ENCODE data around the gene IGSF23. TPM values are rescaled to one million over a fixed set of nuclear protein-coding genes. Genes with fewer than 3 reads are reported as not detected.

Gene IGSF23
- total RNA-seq, 1 donor, result not detected

DNA sequence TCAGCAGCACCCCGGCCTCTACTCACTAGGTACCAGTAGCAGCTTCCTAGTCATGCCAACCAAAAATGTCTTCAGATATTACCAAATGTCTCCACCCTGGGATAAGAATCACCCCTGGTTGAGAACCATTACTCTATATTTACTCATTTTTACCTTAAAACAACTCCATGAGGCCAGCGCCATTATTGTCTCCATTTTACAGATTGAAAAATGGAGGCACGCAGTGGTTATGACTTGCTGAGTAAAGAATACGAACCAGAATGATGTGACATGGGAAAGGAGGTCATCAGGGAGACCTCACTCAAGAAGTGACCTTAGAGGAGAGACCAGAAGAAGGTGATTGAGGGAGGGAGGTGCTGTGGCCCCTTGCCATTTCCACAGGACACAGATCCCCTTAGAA, 60.1 kb downstream of the IGSF23 start:
- H3K27me3 ChIP-seq (ENCODE audit: insufficient read depth, low read length), result no peaks in the 10 kb centered on the region
- H3K4me2 ChIP-seq (ENCODE audit: insufficient read depth, low read length), result no peak overlapping the region
- no peaks in the 10 kb centered on the region for H3K36me3 ChIP-seq (ENCODE audit: insufficient read depth, low read length)
- H2AFZ ChIP-seq (ENCODE audit: low read length), result no peak overlapping the region
- no peak for DNase-seq (ENCODE audit: insufficient read length, low spot score, missing footprints)
- H3K79me2 ChIP-seq (ENCODE audit: insufficient read depth, low read length), result no peaks in the 10 kb centered on the region
- H3K4me3 ChIP-seq (ENCODE audit: insufficient read depth, low read length), result no peak overlapping the region
- H4K20me1 ChIP-seq (ENCODE audit: insufficient read depth, low read length), result no peaks in the 10 kb centered on the region
- H3K9me3 ChIP-seq (ENCODE audit: low read depth, low read length), result no peaks in the 10 kb centered on the region
- TF ChIP-seq, protein P1, sequence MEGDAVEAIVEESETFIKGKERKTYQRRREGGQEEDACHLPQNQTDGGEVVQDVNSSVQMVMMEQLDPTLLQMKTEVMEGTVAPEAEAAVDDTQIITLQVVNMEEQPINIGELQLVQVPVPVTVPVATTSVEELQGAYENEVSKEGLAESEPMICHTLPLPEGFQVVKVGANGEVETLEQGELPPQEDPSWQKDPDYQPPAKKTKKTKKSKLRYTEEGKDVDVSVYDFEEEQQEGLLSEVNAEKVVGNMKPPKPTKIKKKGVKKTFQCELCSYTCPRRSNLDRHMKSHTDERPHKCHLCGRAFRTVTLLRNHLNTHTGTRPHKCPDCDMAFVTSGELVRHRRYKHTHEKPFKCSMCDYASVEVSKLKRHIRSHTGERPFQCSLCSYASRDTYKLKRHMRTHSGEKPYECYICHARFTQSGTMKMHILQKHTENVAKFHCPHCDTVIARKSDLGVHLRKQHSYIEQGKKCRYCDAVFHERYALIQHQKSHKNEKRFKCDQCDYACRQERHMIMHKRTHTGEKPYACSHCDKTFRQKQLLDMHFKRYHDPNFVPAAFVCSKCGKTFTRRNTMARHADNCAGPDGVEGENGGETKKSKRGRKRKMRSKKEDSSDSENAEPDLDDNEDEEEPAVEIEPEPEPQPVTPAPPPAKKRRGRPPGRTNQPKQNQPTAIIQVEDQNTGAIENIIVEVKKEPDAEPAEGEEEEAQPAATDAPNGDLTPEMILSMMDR (IDR thresholded peaks at IDR 0.05; ENCODE audit: extremely low read depth, low read depth, low read length), result no peak
- no peak overlapping the region for H3K27ac ChIP-seq (ENCODE audit: low read depth, low read length)
- H3K4me1 ChIP-seq (ENCODE audit: insufficient read depth, low read length), result peaks cover 6% of the 10 kb centered on the region

DNA sequence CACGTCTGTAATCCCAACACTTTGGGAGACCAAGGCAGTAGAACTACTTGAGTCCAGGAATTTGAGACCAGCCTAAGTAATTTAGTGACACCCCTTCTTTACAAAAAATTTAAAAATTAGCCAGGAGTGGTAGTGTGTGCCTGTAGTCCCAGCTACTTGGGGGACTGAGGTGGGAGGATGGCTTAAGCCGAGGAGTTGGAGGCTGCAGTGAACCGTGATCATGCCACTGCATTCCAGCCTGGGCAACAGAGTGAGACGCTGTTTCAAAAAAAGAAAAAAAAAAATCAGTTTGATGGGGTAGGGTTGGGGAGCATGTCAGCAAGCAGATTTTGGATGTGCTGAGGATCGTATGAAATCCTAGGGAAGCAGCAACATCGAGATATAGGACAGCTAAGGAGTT, 62.2 kb downstream of the IGSF23 start:
- H3K27ac ChIP-seq (ENCODE audit: low read depth, low read length), result no peak overlapping the region
- H3K4me2 ChIP-seq (ENCODE audit: insufficient read depth, low read length), result no peak overlapping the region
- no peak overlapping the region for H3K4me3 ChIP-seq (ENCODE audit: insufficient read depth, low read length)
- no peaks in the 10 kb centered on the region for H3K27me3 ChIP-seq (ENCODE audit: insufficient read depth, low read length)
- peaks cover 6% of the 10 kb centered on the region for H3K4me1 ChIP-seq (ENCODE audit: insufficient read depth, low read length)
- no peak overlapping the region for H2AFZ ChIP-seq (ENCODE audit: low read length)
- TF ChIP-seq, protein P1 (IDR thresholded peaks at IDR 0.05; ENCODE audit: extremely low read depth, low read depth, low read length), result no peak
- no peaks in the 10 kb centered on the region for H3K79me2 ChIP-seq (ENCODE audit: insufficient read depth, low read length)
- no peak for DNase-seq (ENCODE audit: insufficient read length, low spot score, missing footprints)
- no peaks in the 10 kb centered on the region for H4K20me1 ChIP-seq (ENCODE audit: insufficient read depth, low read length)
- no peaks in the 10 kb centered on the region for H3K36me3 ChIP-seq (ENCODE audit: insufficient read depth, low read length)
- no peaks in the 10 kb centered on the region for H3K9me3 ChIP-seq (ENCODE audit: low read depth, low read length)

DNA sequence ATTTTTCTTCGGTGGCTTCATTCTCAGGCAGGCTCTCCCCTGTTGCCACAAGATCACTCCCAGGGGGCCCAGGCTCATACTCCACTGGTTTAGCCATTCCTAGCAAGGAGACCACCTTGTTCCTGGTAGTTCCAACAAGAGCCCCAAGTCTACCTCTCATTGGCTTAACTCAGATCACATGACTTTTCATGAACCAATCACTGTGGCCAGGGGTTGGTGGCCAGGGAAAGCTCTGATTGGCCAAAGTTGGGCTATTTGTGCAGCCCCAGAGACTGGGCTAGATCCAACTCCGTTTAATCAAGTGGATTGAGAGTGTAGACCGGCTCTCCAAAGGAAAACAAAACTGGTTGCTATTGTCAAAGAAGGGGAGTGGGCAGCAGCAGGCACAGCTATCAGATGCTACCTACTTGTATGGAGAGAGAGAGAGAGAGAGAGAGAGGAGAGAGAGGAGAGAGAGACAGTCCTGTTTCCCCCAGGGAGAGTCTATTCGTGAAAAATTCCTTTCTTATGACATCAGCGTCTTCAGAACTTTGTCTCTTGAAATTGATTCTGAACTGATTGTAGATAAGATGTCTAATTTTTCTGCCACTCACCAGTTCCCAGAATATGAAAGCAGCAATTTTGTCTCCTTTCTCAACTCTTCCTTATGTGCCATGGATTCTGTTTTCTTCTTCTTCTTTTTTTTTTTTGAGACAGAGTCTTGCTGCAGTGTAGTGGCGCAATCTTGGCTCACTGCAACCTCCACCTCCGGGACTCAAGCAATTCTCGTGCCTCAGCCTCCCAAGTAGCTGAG, 63.9 kb downstream of the IGSF23 start:
- Histone ChIP-seq H3K27me3 (ENCODE audit: insufficient read depth, low read length) (no peaks in the 10 kb centered on the region), H3K9me3 (ENCODE audit: low read depth, low read length) (no peaks in the 10 kb centered on the region), H4K20me1 (ENCODE audit: insufficient read depth, low read length) (no peaks in the 10 kb centered on the region), H3K36me3 (ENCODE audit: insufficient read depth, low read length) (no peaks in the 10 kb centered on the region), H3K79me2 (ENCODE audit: insufficient read depth, low read length) (no peaks in the 10 kb centered on the region), H3K4me2 (ENCODE audit: insufficient read depth, low read length) (peak overlapping the region; percentile 52), H3K4me1 (ENCODE audit: insufficient read depth, low read length) (peaks cover 6% of the 10 kb centered on the region), H3K4me3 (ENCODE audit: insufficient read depth, low read length) (no peak overlapping the region), H3K27ac (ENCODE audit: low read depth, low read length) (peak overlapping the region; percentile 20), H2AFZ (ENCODE audit: low read length) (no peak overlapping the region)
- DNase-seq (ENCODE audit: insufficient read length, low spot score, missing footprints), result peak; percentile 77
- TF ChIP-seq, protein P1 (IDR thresholded peaks at IDR 0.05; ENCODE audit: extremely low read depth, low read depth, low read length), result no peak

DNA sequence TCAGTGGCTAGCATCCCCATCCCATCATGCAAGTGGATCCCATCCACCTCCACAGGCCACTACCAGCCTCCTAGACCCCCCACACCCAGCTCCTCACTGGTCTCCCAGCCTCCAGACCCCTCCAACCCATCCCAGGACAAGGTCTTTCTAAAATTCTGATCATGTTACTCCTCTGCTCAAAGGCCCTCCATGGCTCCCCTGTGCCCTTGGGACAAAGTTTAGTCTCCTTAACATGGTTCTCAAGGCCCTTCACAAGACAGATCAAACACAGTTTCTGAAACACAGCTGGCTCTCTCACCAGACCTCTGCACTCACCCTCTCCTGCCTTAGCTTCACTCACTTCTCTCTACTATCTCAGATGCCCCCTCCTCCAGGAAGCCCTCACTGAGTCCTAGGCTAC, 67.2 kb downstream of the IGSF23 start:
- Histone ChIP-seq H2AFZ (ENCODE audit: low read length) (no peak overlapping the region), H3K27ac (ENCODE audit: low read depth, low read length) (no peak overlapping the region), H3K4me1 (ENCODE audit: insufficient read depth, low read length) (peaks cover 11% of the 10 kb centered on the region), H3K27me3 (ENCODE audit: insufficient read depth, low read length) (no peaks in the 10 kb centered on the region), H3K4me2 (ENCODE audit: insufficient read depth, low read length) (no peak overlapping the region), H3K79me2 (ENCODE audit: insufficient read depth, low read length) (no peaks in the 10 kb centered on the region), H4K20me1 (ENCODE audit: insufficient read depth, low read length) (no peaks in the 10 kb centered on the region), H3K9me3 (ENCODE audit: low read depth, low read length) (no peaks in the 10 kb centered on the region), H3K36me3 (ENCODE audit: insufficient read depth, low read length) (peaks cover 6% of the 10 kb centered on the region), H3K4me3 (ENCODE audit: insufficient read depth, low read length) (no peak overlapping the region)
- no peak for DNase-seq (ENCODE audit: insufficient read length, low spot score, missing footprints)
- TF ChIP-seq, protein P1 (IDR thresholded peaks at IDR 0.05; ENCODE audit: extremely low read depth, low read depth, low read length), result no peak
